ENCODE data around the gene HECTD1.

DNA sequence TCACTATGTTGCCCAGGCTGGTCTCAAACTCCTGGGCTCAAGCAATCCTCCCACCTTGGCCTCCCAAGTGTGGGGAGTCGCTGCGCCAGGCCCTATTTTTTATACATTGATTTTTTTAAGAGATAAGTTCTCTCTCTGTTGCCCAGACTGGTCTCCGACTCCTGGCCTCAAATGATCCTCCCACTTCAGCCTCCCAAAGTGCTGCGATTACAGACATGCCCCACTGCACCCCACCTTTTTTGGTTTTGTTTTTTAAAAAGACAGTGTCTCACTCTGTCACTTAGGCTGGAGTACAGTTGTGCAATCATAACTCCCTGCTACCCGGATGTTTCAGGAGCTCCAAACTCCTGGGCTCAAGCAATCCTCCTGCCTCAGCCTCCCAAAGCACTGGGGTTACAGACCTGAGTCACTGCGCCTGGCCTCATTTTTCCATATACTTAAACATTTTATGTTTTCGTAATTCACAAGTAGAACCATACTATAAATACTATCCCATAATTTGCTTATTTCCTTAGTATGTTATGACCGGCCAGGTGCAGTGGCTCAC, 16.8 kb downstream of the HECTD1 start:
- TF ChIP-seq, protein P1, sequence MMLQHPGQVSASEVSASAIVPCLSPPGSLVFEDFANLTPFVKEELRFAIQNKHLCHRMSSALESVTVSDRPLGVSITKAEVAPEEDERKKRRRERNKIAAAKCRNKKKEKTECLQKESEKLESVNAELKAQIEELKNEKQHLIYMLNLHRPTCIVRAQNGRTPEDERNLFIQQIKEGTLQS (CRISPR knock-in tag; conservative IDR thresholded peaks at IDR 0.05): no peak
- TF ChIP-seq FOXK1 (CRISPR knock-in tag; IDR thresholded peaks at IDR 0.05): no peak
- no peak for TF ChIP-seq JUN (CRISPR knock-in tag; IDR thresholded peaks at IDR 0.05)
- TF ChIP-seq CTCF (IDR thresholded peaks at IDR 0.05): no peak
- TF ChIP-seq RELA (CRISPR knock-in tag; IDR thresholded peaks at IDR 0.05; ENCODE audit: borderline replicate concordance): no peak
- no peak for TF ChIP-seq TEAD4 (CRISPR knock-in tag; IDR thresholded peaks at IDR 0.05)
- no peak for TF ChIP-seq USF1 (CRISPR knock-in tag; IDR thresholded peaks at IDR 0.05)
- TF ChIP-seq TP53 (CRISPR knock-in tag; IDR thresholded peaks at IDR 0.05): no peak
- TF ChIP-seq NFE2L1 (CRISPR knock-in tag; IDR thresholded peaks at IDR 0.05): no peak
- TF ChIP-seq, protein P2, sequence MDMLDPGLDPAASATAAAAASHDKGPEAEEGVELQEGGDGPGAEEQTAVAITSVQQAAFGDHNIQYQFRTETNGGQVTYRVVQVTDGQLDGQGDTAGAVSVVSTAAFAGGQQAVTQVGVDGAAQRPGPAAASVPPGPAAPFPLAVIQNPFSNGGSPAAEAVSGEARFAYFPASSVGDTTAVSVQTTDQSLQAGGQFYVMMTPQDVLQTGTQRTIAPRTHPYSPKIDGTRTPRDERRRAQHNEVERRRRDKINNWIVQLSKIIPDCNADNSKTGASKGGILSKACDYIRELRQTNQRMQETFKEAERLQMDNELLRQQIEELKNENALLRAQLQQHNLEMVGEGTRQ (CRISPR knock-in tag; IDR thresholded peaks at IDR 0.05): no peak
- no peak for TF ChIP-seq CBFB (CRISPR knock-in tag; IDR thresholded peaks at IDR 0.05; ENCODE audit: low read depth)
- TF ChIP-seq TEAD1 (CRISPR knock-in tag; IDR thresholded peaks at IDR 0.05): no peak
- TF ChIP-seq, protein P3, sequence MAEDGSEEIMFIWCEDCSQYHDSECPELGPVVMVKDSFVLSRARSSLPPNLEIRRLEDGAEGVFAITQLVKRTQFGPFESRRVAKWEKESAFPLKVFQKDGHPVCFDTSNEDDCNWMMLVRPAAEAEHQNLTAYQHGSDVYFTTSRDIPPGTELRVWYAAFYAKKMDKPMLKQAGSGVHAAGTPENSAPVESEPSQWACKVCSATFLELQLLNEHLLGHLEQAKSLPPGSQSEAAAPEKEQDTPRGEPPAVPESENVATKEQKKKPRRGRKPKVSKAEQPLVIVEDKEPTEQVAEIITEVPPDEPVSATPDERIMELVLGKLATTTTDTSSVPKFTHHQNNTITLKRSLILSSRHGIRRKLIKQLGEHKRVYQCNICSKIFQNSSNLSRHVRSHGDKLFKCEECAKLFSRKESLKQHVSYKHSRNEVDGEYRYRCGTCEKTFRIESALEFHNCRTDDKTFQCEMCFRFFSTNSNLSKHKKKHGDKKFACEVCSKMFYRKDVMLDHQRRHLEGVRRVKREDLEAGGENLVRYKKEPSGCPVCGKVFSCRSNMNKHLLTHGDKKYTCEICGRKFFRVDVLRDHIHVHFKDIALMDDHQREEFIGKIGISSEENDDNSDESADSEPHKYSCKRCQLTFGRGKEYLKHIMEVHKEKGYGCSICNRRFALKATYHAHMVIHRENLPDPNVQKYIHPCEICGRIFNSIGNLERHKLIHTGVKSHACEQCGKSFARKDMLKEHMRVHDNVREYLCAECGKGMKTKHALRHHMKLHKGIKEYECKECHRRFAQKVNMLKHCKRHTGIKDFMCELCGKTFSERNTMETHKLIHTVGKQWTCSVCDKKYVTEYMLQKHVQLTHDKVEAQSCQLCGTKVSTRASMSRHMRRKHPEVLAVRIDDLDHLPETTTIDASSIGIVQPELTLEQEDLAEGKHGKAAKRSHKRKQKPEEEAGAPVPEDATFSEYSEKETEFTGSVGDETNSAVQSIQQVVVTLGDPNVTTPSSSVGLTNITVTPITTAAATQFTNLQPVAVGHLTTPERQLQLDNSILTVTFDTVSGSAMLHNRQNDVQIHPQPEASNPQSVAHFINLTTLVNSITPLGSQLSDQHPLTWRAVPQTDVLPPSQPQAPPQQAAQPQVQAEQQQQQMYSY (CRISPR knock-in tag; IDR thresholded peaks at IDR 0.05): no peak
- TF ChIP-seq ZNF423 (CRISPR knock-in tag; IDR thresholded peaks at IDR 0.05): no peak

Data from WTC11 (cell line).